Dendritic cell treated with granulocyte-macrophage colony-stimulating factor and Interleukin-4, amounts not matched to agents 40 ng/mL and 50 ng/mL, for 4 days (primary cell): ENCODE results near the gene PDE11A.

Experiments used
- H3K27ac Mint-ChIP-seq: one replicate; pipeline ENCODE4 v1.8.0; 2022; ENCODE audit warnings: mild to moderate bottlenecking, mixed read lengths
- H3K27me3 Mint-ChIP-seq: one replicate; pipeline ENCODE4 v1.8.0; 2022; ENCODE audit warnings: mild to moderate bottlenecking, mixed read lengths
- H3K36me3 Mint-ChIP-seq: one replicate; pipeline ENCODE4 v1.8.0; 2022; ENCODE audit warnings: low read depth, mixed read lengths
- H3K4me1 Mint-ChIP-seq: one replicate; pipeline ENCODE4 v1.8.0; 2022; ENCODE audit warnings: low read depth, mixed read lengths
- H3K4me3 Mint-ChIP-seq: one replicate; pipeline ENCODE4 v1.8.0; 2022; ENCODE audit warnings: mild to moderate bottlenecking, moderate library complexity, mixed read lengths
- H3K9me3 Mint-ChIP-seq: one replicate; pipeline ENCODE4 v1.8.0; 2022; ENCODE audit warnings: mixed read lengths
- intact Hi-C: fragments of 100-400 bp; cut with micrococcal nuclease; formaldehyde crosslinking; loops from one replicate; pipeline ENCODE4 v1.15.0; 2022

Gene PDE11A

DNA sequence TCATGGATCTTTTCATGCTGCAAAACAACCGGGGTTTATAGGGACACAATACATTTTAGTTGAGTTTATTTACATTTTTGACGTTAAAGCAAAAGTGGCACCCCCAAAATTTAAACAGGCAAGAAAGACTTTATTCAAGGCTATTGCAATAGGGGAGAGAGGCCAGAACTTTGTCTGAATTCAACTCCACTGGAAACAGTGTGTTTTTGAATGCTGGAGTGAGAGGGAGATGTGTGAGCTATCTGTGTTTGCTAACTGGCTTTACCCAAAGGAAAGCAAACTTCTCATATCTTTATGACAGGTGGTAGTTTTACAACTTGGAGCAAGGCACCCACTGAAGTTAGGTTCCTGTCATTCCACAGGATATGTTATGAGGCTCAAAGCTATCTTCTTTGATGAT, 472.6 kb downstream of the PDE11A start:
- Mint-ChIP-seq H3K4me3 (no peak overlapping the region), H3K36me3 (no peaks in the 10 kb centered on the region), H3K9me3 (no peaks in the 10 kb centered on the region), H3K27ac (no peak overlapping the region), H3K27me3 (no peaks in the 10 kb centered on the region), H3K4me1 (no peaks in the 10 kb centered on the region)
- intact Hi-C loops = no loop called here

GRCh38 chr2:177599139-177599688, 473.4 kb downstream of the PDE11A start:
- no peaks in the 10 kb centered on the region for H3K36me3 Mint-ChIP-seq
- H3K9me3 Mint-ChIP-seq = no peaks in the 10 kb centered on the region
- no peaks in the 10 kb centered on the region for H3K27me3 Mint-ChIP-seq

GRCh38 chr2:177598326-177599138, 474.0 kb downstream of the PDE11A start:
- Mint-ChIP-seq H3K4me3 (no peak overlapping the region), H3K36me3 (no peaks in the 10 kb centered on the region), H3K27me3 (no peaks in the 10 kb centered on the region), H3K27ac (no peak overlapping the region), H3K4me1 (no peaks in the 10 kb centered on the region), H3K9me3 (no peaks in the 10 kb centered on the region)
- intact Hi-C loops = no loop called here

More at GRCh38 chr2:177599139-177599688, 473.4 kb downstream of the PDE11A start:
- Mint-ChIP-seq H3K4me3 (no peak overlapping the region), H3K4me1 (no peaks in the 10 kb centered on the region), H3K27ac (no peak overlapping the region)
- intact Hi-C loops = no loop called here

GRCh38 chr2:177597759-177598158, 474.8 kb downstream of the PDE11A start:
- H3K27me3 Mint-ChIP-seq = no peaks in the 10 kb centered on the region
- no peaks in the 10 kb centered on the region for H3K9me3 Mint-ChIP-seq

GRCh38 chr2:177596866-177597265, 475.7 kb downstream of the PDE11A start:
- H3K4me3 Mint-ChIP-seq = no peak overlapping the region
- no peaks in the 10 kb centered on the region for H3K27me3 Mint-ChIP-seq
- no peak overlapping the region for H3K27ac Mint-ChIP-seq
- no peaks in the 10 kb centered on the region for H3K36me3 Mint-ChIP-seq
- H3K9me3 Mint-ChIP-seq = no peaks in the 10 kb centered on the region
- intact Hi-C loops = no loop called here
- H3K4me1 Mint-ChIP-seq = no peaks in the 10 kb centered on the region

More at GRCh38 chr2:177597759-177598158, 474.8 kb downstream of the PDE11A start:
- intact Hi-C loops = no loop called here
- no peaks in the 10 kb centered on the region for H3K36me3 Mint-ChIP-seq
- no peak overlapping the region for H3K4me3 Mint-ChIP-seq
- H3K4me1 Mint-ChIP-seq = no peaks in the 10 kb centered on the region
- H3K27ac Mint-ChIP-seq = no peak overlapping the region

- no peaks in the 10 kb centered on the region for H3K36me3 Mint-ChIP-seq
- H3K27me3 Mint-ChIP-seq = no peaks in the 10 kb centered on the region
- H3K4me1 Mint-ChIP-seq = peaks cover 5% of the 10 kb centered on the region
- no peak overlapping the region for H3K27ac Mint-ChIP-seq
- intact Hi-C loops = no loop called here
- H3K4me3 Mint-ChIP-seq = no peak overlapping the region
- H3K9me3 Mint-ChIP-seq = no peaks in the 10 kb centered on the region
These were observed 477.3 kb downstream of the PDE11A start for GRCh38 chr2:177595126-177595845.

- H3K36me3 Mint-ChIP-seq = no peaks in the 10 kb centered on the region
- no peak overlapping the region for H3K27ac Mint-ChIP-seq
- intact Hi-C loops = no loop called here
- no peaks in the 10 kb centered on the region for H3K27me3 Mint-ChIP-seq
- H3K9me3 Mint-ChIP-seq = no peaks in the 10 kb centered on the region
- peaks cover 5% of the 10 kb centered on the region for H3K4me1 Mint-ChIP-seq
- H3K4me3 Mint-ChIP-seq = no peak overlapping the region
These were observed 479.2 kb downstream of the PDE11A start for GRCh38 chr2:177593402-177593801.

- intact Hi-C loops = no loop called here
- Mint-ChIP-seq H3K36me3 (no peaks in the 10 kb centered on the region), H3K9me3 (no peaks in the 10 kb centered on the region), H3K27ac (no peak overlapping the region), H3K4me3 (no peak overlapping the region), H3K27me3 (no peaks in the 10 kb centered on the region), H3K4me1 (peaks cover 5% of the 10 kb centered on the region)
These were observed 479.6 kb downstream of the PDE11A start for GRCh38 chr2:177592945-177593344.

- Mint-ChIP-seq H3K4me3 (no peak overlapping the region), H3K27ac (no peak overlapping the region), H3K36me3 (no peaks in the 10 kb centered on the region), H3K4me1 (peaks cover 5% of the 10 kb centered on the region), H3K27me3 (no peaks in the 10 kb centered on the region), H3K9me3 (no peaks in the 10 kb centered on the region)
- intact Hi-C loops = no loop called here
These were observed 480.2 kb downstream of the PDE11A start for GRCh38 chr2:177592397-177592796.

DNA sequence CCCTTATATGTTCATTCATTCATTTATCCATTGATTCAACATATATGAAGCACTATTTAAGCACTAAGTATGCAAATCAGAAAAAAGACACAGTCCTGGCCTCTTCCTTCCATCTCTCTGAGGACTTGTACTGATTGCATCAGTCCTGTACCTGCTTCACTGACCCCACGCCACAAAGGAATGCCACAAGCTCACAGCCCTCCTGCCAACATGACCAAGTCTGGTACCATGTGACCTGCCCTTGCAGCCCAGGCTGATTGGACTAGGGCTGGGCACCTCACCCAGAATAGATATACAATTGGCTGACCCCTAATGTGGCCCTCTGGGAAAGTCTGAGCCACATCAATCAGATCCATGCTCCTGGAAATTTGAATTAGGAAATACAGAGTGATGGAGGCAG, 483.4 kb downstream of the PDE11A start:
- Mint-ChIP-seq H3K9me3 (no peaks in the 10 kb centered on the region), H3K27ac (no peak overlapping the region), H3K4me1 (peaks cover 5% of the 10 kb centered on the region)

GRCh38 chr2:177588671-177589070, 483.9 kb downstream of the PDE11A start:
- intact Hi-C loops = no loop called here
- Mint-ChIP-seq H3K27me3 (no peaks in the 10 kb centered on the region), H3K4me1 (peaks cover 5% of the 10 kb centered on the region), H3K9me3 (no peaks in the 10 kb centered on the region), H3K27ac (no peak overlapping the region), H3K4me3 (no peak overlapping the region), H3K36me3 (no peaks in the 10 kb centered on the region)

More for the DNA sequence above, 483.4 kb downstream of the PDE11A start:
- Mint-ChIP-seq H3K36me3 (no peaks in the 10 kb centered on the region), H3K4me3 (no peak overlapping the region), H3K27me3 (no peaks in the 10 kb centered on the region)
- intact Hi-C loops = no loop called here

DNA sequence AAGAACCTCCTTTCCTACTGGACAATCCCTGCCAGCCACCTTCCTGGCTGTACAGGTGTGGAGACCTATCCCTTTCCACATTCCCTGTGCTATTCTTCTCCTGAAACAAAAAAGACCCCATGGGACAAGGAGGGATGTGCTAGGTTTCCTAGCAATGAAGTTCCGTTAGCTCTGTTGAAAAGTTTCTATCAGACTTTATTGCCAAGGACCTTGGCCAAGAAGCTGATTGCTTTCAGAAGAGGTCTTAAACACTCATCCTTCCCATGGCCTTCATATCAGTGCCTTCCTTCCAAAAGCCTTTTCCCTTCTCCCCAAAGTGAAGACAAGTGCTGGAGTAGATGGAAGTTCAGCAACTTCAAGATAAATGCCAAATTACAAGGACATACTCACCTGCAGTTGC, 485.2 kb downstream of the PDE11A start:
- Mint-ChIP-seq H3K36me3 (no peaks in the 10 kb centered on the region), H3K4me1 (peaks cover 5% of the 10 kb centered on the region), H3K4me3 (no peak overlapping the region), H3K9me3 (no peaks in the 10 kb centered on the region), H3K27me3 (no peaks in the 10 kb centered on the region), H3K27ac (no peak overlapping the region)
- intact Hi-C loops = no loop called here

DNA sequence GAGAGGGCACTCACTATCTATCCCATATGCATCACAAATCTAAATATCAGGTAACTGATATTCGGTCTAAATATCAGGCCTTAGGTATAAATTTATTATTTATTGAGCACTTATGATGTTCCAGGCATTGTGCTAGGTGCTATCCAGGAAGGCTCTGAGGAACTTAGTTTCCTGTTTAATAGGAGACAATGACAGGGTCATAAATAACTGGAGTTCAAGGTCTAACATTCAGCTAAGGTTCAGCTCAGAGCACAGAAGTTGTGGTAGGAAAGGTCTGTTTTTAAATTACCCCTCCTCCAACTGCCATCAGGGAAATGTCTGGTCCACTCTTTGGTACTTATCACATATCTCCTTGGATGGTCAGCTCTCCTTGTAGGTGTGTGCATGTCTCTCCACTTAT, 486.4 kb downstream of the PDE11A start:
- no peak overlapping the region for H3K4me3 Mint-ChIP-seq
- H3K27ac Mint-ChIP-seq = no peak overlapping the region
- H3K9me3 Mint-ChIP-seq = no peaks in the 10 kb centered on the region
- intact Hi-C loops = no loop called here
- no peaks in the 10 kb centered on the region for H3K27me3 Mint-ChIP-seq
- H3K4me1 Mint-ChIP-seq = peaks cover 3% of the 10 kb centered on the region
- H3K36me3 Mint-ChIP-seq = no peaks in the 10 kb centered on the region

DNA sequence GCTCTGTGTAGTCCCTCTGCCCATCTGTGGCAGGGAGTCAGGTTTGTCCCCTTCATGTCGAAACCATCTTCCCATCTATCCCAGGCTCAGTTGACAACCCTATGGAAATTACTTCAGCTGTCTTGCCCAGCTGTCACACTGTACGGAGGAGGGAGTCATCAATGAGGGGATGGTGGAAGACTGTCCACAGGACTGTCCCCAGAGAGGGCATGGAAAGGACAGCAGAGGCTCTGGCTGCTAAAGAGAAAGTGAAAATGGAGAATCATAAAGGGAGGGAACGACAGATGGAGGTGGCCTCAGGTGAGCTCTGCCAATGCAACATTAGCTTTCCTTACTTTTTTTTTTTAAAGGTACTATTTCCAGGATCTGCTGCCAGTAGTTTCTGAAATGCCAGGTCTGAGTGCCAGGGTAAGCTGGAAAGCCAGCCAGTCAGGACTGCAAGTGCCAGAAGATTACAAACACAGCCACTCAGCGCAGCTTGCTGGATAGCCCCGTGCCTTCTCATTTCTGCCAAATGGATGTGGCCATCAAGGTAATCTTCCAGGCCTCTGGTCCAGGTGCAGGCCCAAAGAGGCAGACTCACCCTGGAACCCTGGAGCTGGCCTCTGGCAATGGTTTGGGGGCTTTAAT, 487.2 kb downstream of the PDE11A start:
- no peaks in the 10 kb centered on the region for H3K9me3 Mint-ChIP-seq
- no peaks in the 10 kb centered on the region for H3K4me1 Mint-ChIP-seq
- H3K4me3 Mint-ChIP-seq = no peak overlapping the region
- H3K36me3 Mint-ChIP-seq = no peaks in the 10 kb centered on the region
- H3K27me3 Mint-ChIP-seq = no peaks in the 10 kb centered on the region
- intact Hi-C loops = no loop called here
- H3K27ac Mint-ChIP-seq = no peak overlapping the region
